Measurements from ENCODE around the gene STK11.

GRCh38 chr19:1257475-1258162 is 52.0 kb downstream of the STK11 start:
- TF ChIP-seq POLR2A (IDR thresholded peaks at IDR 0.05; ENCODE audit: low read length), result no peak
- TF ChIP-seq EP300 (IDR thresholded peaks at IDR 0.05), result no peak
- TF ChIP-seq CTCF (IDR thresholded peaks at IDR 0.05), result no peak
- no peak for TF ChIP-seq CHD4 (IDR thresholded peaks at IDR 0.05; ENCODE audit: borderline replicate concordance)
- no peak for TF ChIP-seq KDM1A (IDR thresholded peaks at IDR 0.05; ENCODE audit: low read depth)
- TF ChIP-seq EHF (CRISPR knock-in tag; IDR thresholded peaks at IDR 0.05), result no peak
- no peak for TF ChIP-seq ELK1 (IDR thresholded peaks at IDR 0.05; ENCODE audit: low read depth, low read length)
- TF ChIP-seq MYC (IDR thresholded peaks at IDR 0.05; ENCODE audit: borderline replicate concordance, low read length), result no peak
- no peak for TF ChIP-seq CEBPB (IDR thresholded peaks at IDR 0.05)
- no peak for TF ChIP-seq ZC3H11A (IDR thresholded peaks at IDR 0.05)
- TF ChIP-seq CBX8 (IDR thresholded peaks at IDR 0.05), result no peak
- no peak for TF ChIP-seq REST (IDR thresholded peaks at IDR 0.05)
- no peak for TF ChIP-seq MAZ (IDR thresholded peaks at IDR 0.05; ENCODE audit: borderline replicate concordance, low read depth, low read length)
